ENCODE data around the gene ARSB.

ARSB gene

DNA sequence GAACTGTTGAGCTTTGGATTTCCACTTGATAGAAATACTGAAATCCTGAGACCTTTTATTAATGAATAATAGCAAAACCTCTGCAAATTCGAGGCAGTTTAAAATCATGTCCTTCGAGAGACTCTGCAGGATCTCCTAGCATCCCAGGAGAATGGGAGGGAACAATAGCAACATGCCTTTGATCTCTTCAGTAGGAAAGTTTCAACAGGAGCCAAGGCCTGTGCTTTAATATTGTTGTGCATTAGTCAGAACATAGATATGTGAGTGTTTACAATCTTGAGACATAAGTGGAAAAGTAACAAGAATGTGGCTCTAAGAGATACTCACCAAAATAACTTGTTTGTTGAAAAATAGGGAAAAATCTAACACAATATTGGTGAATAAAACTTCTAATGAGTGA, 253.2 kb downstream of the ARSB start:
- no peak overlapping the region for H3K27ac ChIP-seq (ENCODE audit: low read length)
- no peak overlapping the region for H3K4me3 ChIP-seq (ENCODE audit: low read length)
- H2AFZ ChIP-seq (ENCODE audit: low read length), result no peak overlapping the region
- no peaks in the 10 kb centered on the region for H3K36me3 ChIP-seq (replicated peaks; ENCODE audit: insufficient read depth, low read length)
- no peak overlapping the region for H3K4me2 ChIP-seq (ENCODE audit: low read depth, low read length)
- H3K4me1 ChIP-seq (ENCODE audit: low read length), result peaks cover 9% of the 10 kb centered on the region
- no peak for DNase-seq
- H3K9ac ChIP-seq (ENCODE audit: low read length), result no peak overlapping the region
- TF ChIP-seq CTCF (IDR thresholded peaks at IDR 0.05; ENCODE audit: low read length) (no peak), EZH2 (optimal IDR thresholded peaks at IDR 0.05; ENCODE audit: low read depth, low read length) (no peak), EZH2phosphoT487 (IDR thresholded peaks at IDR 0.05; ENCODE audit: low read length) (no peak)
- H3K9me3 ChIP-seq (replicated peaks; ENCODE audit: insufficient read depth, low read length), result no peaks in the 10 kb centered on the region
- peaks cover 13% of the 10 kb centered on the region; the same call in 1 of the 2 replicates for H3F3A ChIP-seq (ENCODE audit: insufficient read depth, low read length)
- H4K20me1 ChIP-seq (ENCODE audit: insufficient read depth, low read length), result no peaks in the 10 kb centered on the region
- H3K27me3 ChIP-seq (replicated peaks; ENCODE audit: insufficient read depth, low read length), result no peaks in the 10 kb centered on the region
- H3K79me2 ChIP-seq (ENCODE audit: low read length), result no peaks in the 10 kb centered on the region
- H3K9me2 ChIP-seq (replicated peaks; ENCODE audit: insufficient read depth, low read length), result no peaks in the 10 kb centered on the region

DNA sequence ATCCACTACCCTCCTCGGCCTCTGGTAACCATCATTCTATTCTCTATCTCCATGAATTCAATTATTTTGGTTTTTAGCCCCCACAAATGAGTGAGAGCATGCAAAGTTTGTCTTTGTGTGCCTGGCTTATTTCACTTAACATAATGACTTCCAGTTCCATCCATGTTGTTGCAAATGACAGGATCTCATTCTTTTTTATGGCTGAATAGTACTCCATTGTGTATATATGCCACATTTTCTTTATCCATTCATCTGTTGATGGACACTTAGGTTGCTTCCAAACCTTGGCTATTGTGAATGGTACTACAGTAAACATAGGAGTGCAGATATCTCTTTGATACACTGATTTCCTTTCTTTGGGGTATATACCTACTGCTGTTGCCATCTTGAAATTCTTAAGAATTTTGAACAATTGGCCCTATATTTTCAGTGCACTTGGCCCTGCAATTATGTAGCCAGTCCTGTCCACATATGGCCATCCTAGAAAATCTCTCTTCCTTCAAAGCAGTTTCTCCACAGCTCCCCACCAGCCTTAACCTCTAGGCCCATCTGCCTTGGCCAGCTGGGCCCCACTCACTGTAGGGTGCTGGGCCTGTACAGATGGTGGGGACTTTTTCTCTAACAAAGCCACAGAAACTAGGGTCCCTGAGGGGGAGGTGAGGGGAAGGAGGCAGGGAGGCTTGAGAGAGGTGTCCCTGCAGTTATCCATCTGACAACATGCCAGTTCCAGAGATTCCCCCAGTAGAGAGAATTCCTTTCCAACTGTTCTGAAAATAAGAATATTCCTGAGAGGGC, 254.6 kb downstream of the ARSB start:
- H3K27me3 ChIP-seq (replicated peaks; ENCODE audit: insufficient read depth, low read length), result no peaks in the 10 kb centered on the region
- peaks cover 13% of the 10 kb centered on the region; the same call in 1 of the 2 replicates for H3F3A ChIP-seq (ENCODE audit: insufficient read depth, low read length)
- no peaks in the 10 kb centered on the region for H3K79me2 ChIP-seq (ENCODE audit: low read length)
- TF ChIP-seq CTCF (IDR thresholded peaks at IDR 0.05; ENCODE audit: low read length) (no peak), EZH2 (optimal IDR thresholded peaks at IDR 0.05; ENCODE audit: low read depth, low read length) (no peak), EZH2phosphoT487 (IDR thresholded peaks at IDR 0.05; ENCODE audit: low read length) (no peak)
- H3K4me1 ChIP-seq (ENCODE audit: low read length), result peaks cover 9% of the 10 kb centered on the region
- no peaks in the 10 kb centered on the region for H3K9me2 ChIP-seq (replicated peaks; ENCODE audit: insufficient read depth, low read length)
- DNase-seq, result no peak
- H3K9ac ChIP-seq (ENCODE audit: low read length), result no peak overlapping the region
- H4K20me1 ChIP-seq (ENCODE audit: insufficient read depth, low read length), result no peaks in the 10 kb centered on the region
- no peak overlapping the region for H3K4me2 ChIP-seq (ENCODE audit: low read depth, low read length)
- H2AFZ ChIP-seq (ENCODE audit: low read length), result no peak overlapping the region
- H3K9me3 ChIP-seq (replicated peaks; ENCODE audit: insufficient read depth, low read length), result no peaks in the 10 kb centered on the region
- H3K4me3 ChIP-seq (ENCODE audit: low read length), result no peak overlapping the region
- no peaks in the 10 kb centered on the region for H3K36me3 ChIP-seq (replicated peaks; ENCODE audit: insufficient read depth, low read length)
- H3K27ac ChIP-seq (ENCODE audit: low read length), result no peak overlapping the region

DNA sequence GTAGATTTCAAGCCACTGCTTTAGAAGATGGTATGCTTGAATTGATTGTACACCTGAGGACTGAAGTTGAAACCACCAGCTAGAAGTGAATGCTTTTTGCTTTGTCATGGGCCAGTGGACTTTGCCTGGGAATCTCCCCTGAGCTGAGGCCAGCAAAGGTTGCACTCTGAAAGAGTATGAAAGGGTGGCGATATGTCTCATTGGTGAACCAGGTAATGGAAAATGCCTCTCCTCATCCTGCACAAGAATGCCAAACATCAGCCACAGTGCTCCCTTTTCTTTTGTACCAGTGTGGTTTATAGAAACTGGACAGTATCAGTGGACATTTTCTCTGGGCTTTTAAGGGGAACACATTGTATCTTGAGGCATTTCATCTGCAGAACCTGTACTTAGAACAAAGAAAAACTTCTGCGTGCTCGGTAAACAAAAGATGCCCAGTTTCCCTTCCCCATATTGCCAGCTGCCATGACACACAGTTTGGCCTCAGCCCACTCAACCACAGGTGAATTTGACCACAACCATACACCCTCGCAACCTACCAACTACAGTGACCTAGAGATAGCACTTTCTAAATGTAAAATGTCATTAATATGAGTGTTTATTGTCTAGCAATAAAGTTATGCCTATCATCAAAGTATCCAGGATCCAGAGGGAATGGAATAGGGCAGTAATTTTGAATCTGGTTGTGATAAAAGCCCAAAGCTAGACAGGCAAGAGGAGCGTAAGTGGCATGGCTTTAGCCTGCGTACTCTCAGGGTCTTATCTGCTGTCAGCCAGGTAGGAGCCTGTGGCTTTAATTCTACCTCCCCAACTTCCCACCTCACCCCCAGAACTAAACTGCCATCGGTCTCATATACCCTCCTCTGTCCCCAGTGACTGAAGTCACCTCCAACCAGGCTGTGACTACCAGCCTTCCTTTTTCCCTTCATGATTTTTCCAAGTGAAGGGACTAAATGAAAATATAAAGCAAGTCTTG, 257.0 kb downstream of the ARSB start:
- no peak for TF ChIP-seq EZH2 (optimal IDR thresholded peaks at IDR 0.05; ENCODE audit: low read depth, low read length)
- TF ChIP-seq EZH2phosphoT487 (IDR thresholded peaks at IDR 0.05; ENCODE audit: low read length), result no peak
- no peak for TF ChIP-seq CTCF (IDR thresholded peaks at IDR 0.05; ENCODE audit: low read length)
- Histone ChIP-seq H2AFZ (ENCODE audit: low read length) (peak overlapping the region; percentile 57), H3K4me1 (ENCODE audit: low read length) (peaks cover 12% of the 10 kb centered on the region), H3K9me2 (replicated peaks; ENCODE audit: insufficient read depth, low read length) (no peaks in the 10 kb centered on the region), H3K9ac (ENCODE audit: low read length) (peak overlapping the region; percentile 32; the same call in 1 of the 2 replicates), H3K9me3 (replicated peaks; ENCODE audit: insufficient read depth, low read length) (no peaks in the 10 kb centered on the region), H3F3A (ENCODE audit: insufficient read depth, low read length) (peaks cover 13% of the 10 kb centered on the region; the same call in 1 of the 2 replicates), H3K4me3 (ENCODE audit: low read length) (peak overlapping the region; percentile 10; the same call in 1 of the 2 replicates), H3K27me3 (replicated peaks; ENCODE audit: insufficient read depth, low read length) (no peaks in the 10 kb centered on the region), H3K27ac (ENCODE audit: low read length) (peak overlapping the region; percentile 82), H3K36me3 (replicated peaks; ENCODE audit: insufficient read depth, low read length) (no peaks in the 10 kb centered on the region), H3K79me2 (ENCODE audit: low read length) (no peaks in the 10 kb centered on the region), H4K20me1 (ENCODE audit: insufficient read depth, low read length) (no peaks in the 10 kb centered on the region), H3K4me2 (ENCODE audit: low read depth, low read length) (peak overlapping the region; percentile 42)
- DNase-seq, result peak; percentile 74
